Neuronal stem cell (in vitro differentiated cells): ENCODE measurements around the gene PLEKHN1.

ENCODE experiments used
- DNase-seq: peaks from one replicate; pipeline ENCODE4 v3.0.0-alpha.2; 2013; ENCODE audit warnings: low spot score
- H2AFZ ChIP-seq: one replicate; pipeline ENCODE4 v1.6.1; 2013; ENCODE audit warnings: mild to moderate bottlenecking, low read length, inconsistent platforms
- H2AK5ac ChIP-seq: 2 replicates; pipeline ENCODE4 v1.6.1; 2013; ENCODE audit warnings: low read depth, mild to moderate bottlenecking, inconsistent platforms, low read length, moderate library complexity, mixed read lengths
- H2BK120ac ChIP-seq: 2 replicates; pipeline ENCODE4 v1.6.1; 2013; ENCODE audit warnings: low read depth, mild to moderate bottlenecking, inconsistent platforms, low read length, moderate library complexity, mixed read lengths
- H2BK12ac ChIP-seq: one replicate; pipeline ENCODE4 v1.6.1; 2013; ENCODE audit warnings: low read length, inconsistent platforms
- H2BK15ac ChIP-seq: 2 replicates; pipeline ENCODE4 v1.6.1; 2013; ENCODE audit warnings: mild to moderate bottlenecking, low read length, inconsistent platforms, mixed read lengths
- H2BK5ac ChIP-seq: one replicate; pipeline ENCODE4 v1.6.1; 2013; ENCODE audit warnings: inconsistent platforms, mild to moderate bottlenecking, low read length, moderate library complexity
- H3K14ac ChIP-seq: one replicate; pipeline ENCODE4 v1.6.1; 2013; ENCODE audit warnings: low read length, inconsistent platforms
- H3K18ac ChIP-seq: 2 replicates; pipeline ENCODE4 v1.6.1; 2013; ENCODE audit warnings: low read length, inconsistent platforms
- H3K23ac ChIP-seq: 2 replicates; pipeline ENCODE4 v1.6.1; 2013; ENCODE audit warnings: low read depth, mild to moderate bottlenecking, mixed read lengths, low read length, inconsistent platforms; ENCODE audit not compliant: poor library complexity
- H3K27ac ChIP-seq: replicated peaks from 3 replicates; pipeline ENCODE4 v1.5.1; 2013; ENCODE audit warnings: low read length, inconsistent platforms
- H3K27me3 ChIP-seq, 3 experiments: 2 replicates each; pipeline ENCODE4 v1.6.1; 2013; ENCODE audit warnings: low read length in 3 of 3, mild to moderate bottlenecking in 2 of 3, inconsistent platforms in 1 of 3, low read depth in 1 of 3, mixed read lengths in 1 of 3, moderate library complexity in 1 of 3; ENCODE audit not compliant: control insufficient read depth in 3 of 3, insufficient read depth in 3 of 3
- H3K36me3 ChIP-seq, 2 donors: replicated peaks in 1 of 2; 2 replicates each; pipeline ENCODE4 v1.6.1; 2013; ENCODE audit warnings: low read length in 2 of 2; ENCODE audit not compliant: control insufficient read depth in 2 of 2, insufficient read depth in 2 of 2
- H3K4ac ChIP-seq: 2 replicates; pipeline ENCODE4 v1.6.1; 2013; ENCODE audit warnings: inconsistent platforms, mild to moderate bottlenecking, low read length, moderate library complexity
- H3K4me1 ChIP-seq, 2 donors: 1 replicate in 1 of 2; 2 replicates in 1 of 2; pipeline ENCODE4 v1.6.1; 2013; ENCODE audit warnings: low read length in 2 of 2, low read depth in 1 of 2; ENCODE audit not compliant: control insufficient read depth in 2 of 2, insufficient read depth in 1 of 2
- H3K4me2 ChIP-seq: one replicate; pipeline ENCODE4 v1.6.1; 2013; ENCODE audit warnings: mild to moderate bottlenecking, low read length, inconsistent platforms; ENCODE audit not compliant: insufficient read depth, poor library complexity, severe bottlenecking
- H3K4me3 ChIP-seq, 2 donors: 2 replicates each; pipeline ENCODE4 v1.5.1; 2013; ENCODE audit warnings: low read length in 2 of 2, mild to moderate bottlenecking in 2 of 2, inconsistent platforms in 1 of 2, moderate library complexity in 1 of 2
- H3K79me1 ChIP-seq: one replicate; pipeline ENCODE4 v1.6.1; 2013; ENCODE audit warnings: low read depth, mild to moderate bottlenecking, inconsistent platforms, low read length, moderate library complexity
- H3K9ac ChIP-seq: one replicate; pipeline ENCODE4 v1.6.1; 2013; ENCODE audit warnings: mild to moderate bottlenecking, low read depth, low read length, inconsistent platforms; ENCODE audit not compliant: poor library complexity
- H3K9me3 ChIP-seq, 2 donors: replicated peaks in 1 of 2; 2 replicates each; pipeline versions ENCODE3 to v1.6.1; 2013; ENCODE audit warnings: low read length in 2 of 2, mild to moderate bottlenecking in 2 of 2, inconsistent platforms in 1 of 2, low read depth in 1 of 2, mixed read lengths in 1 of 2, moderate library complexity in 1 of 2; ENCODE audit not compliant: control insufficient read depth in 2 of 2, insufficient read depth in 1 of 2
- H4K8ac ChIP-seq: one replicate; pipeline ENCODE4 v1.6.1; 2013; ENCODE audit warnings: low read depth, mild to moderate bottlenecking, inconsistent platforms, low read length, moderate library complexity
- H4K91ac ChIP-seq: one replicate; pipeline ENCODE4 v1.6.1; 2013; ENCODE audit warnings: low read length, low read depth, mild to moderate bottlenecking, inconsistent platforms; ENCODE audit not compliant: poor library complexity
- WGBS, 2 donors: extraction: QIAGEN DNeasy Blood & Tissue Kit; methylation state at CpG; one replicate each; pipeline ENCODE4 v1.1.7; 2013; ENCODE audit warnings: missing lambda C conversion rate in 2 of 2, mixed read lengths in 1 of 2; ENCODE audit not compliant: insufficient read length in 2 of 2, insufficient replicate concordance in 1 of 2; ENCODE audit errors: extremely low coverage in 2 of 2; 5-methylcytosine and 5-hydroxymethylcytosine counted together

Gene PLEKHN1

DNA sequence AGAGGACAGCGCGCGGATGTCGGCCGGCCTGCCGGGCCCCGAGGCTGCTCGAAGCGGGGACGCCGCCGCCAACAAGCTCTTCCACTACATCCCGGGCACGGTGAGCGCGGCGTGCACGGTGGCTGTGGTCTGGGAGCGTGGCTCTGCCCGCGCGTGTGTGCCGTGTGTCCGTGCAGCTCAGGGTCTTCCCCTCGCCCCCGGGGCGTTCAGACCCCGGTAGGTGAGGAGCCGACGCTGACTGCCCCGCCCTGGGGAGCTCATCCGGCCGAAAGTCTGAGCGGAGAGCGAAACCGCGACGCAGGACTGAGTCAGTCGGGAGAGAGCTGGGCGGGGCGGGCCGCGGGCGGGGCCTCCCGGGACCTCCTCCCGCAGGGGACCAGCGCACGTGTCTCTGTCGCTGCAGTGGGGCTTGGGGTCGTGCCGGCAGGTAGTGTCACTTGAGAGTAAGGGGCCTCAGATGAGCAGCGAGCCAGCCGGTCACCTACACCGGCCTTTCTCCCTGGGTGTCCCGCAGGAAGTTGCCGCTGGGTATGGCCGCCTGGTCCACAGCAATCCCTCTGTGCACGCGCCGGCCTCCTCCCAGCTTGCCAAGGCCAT is 520 bp downstream of the PLEKHN1 start:
- H2AK5ac ChIP-seq, result peak overlapping the region; percentile 88
- H3K4me1 ChIP-seq, result peaks cover 2 to 10% of the 10 kb centered on the region in 2 donors
- H3K23ac ChIP-seq, result peak overlapping the region; percentile 98
- H3K4me2 ChIP-seq, result peak overlapping the region; percentile 94
- peak overlapping the region; percentile 95 for H2BK5ac ChIP-seq
- peak overlapping the region; percentile 82 for H3K14ac ChIP-seq
- peaks cover 0 to 6% of the 10 kb centered on the region in 2 donors for H3K9me3 ChIP-seq
- no CpG with 5 or more reads among the region's 60 CpGs for WGBS, 2 donors
- no peak overlapping the region for H3K4ac ChIP-seq
- peak overlapping the region; percentile 81 for H2BK120ac ChIP-seq
- no peak overlapping the region for H3K27ac ChIP-seq
- H2AFZ ChIP-seq, result peak overlapping the region; percentile 98
- H3K27me3 ChIP-seq, result peaks cover 15 to 63% (median 62%) of the 10 kb centered on the region in 3 experiments
- H3K36me3 ChIP-seq, result peaks cover 10 to 26% of the 10 kb centered on the region in 2 donors
- DNase-seq, result peak; percentile 35
- peaks cover 3% of the 10 kb centered on the region for H3K79me1 ChIP-seq
- peak overlapping the region; percentile 58 for H2BK15ac ChIP-seq
- peak overlapping the region; percentile 41 to 78 for H3K4me3 ChIP-seq
- H3K18ac ChIP-seq, result peak overlapping the region; percentile 98
- H2BK12ac ChIP-seq, result no peak overlapping the region
- peak overlapping the region; percentile 88 for H3K9ac ChIP-seq
- peak overlapping the region; percentile 82 for H4K8ac ChIP-seq
- H4K91ac ChIP-seq, result no peak overlapping the region

DNA sequence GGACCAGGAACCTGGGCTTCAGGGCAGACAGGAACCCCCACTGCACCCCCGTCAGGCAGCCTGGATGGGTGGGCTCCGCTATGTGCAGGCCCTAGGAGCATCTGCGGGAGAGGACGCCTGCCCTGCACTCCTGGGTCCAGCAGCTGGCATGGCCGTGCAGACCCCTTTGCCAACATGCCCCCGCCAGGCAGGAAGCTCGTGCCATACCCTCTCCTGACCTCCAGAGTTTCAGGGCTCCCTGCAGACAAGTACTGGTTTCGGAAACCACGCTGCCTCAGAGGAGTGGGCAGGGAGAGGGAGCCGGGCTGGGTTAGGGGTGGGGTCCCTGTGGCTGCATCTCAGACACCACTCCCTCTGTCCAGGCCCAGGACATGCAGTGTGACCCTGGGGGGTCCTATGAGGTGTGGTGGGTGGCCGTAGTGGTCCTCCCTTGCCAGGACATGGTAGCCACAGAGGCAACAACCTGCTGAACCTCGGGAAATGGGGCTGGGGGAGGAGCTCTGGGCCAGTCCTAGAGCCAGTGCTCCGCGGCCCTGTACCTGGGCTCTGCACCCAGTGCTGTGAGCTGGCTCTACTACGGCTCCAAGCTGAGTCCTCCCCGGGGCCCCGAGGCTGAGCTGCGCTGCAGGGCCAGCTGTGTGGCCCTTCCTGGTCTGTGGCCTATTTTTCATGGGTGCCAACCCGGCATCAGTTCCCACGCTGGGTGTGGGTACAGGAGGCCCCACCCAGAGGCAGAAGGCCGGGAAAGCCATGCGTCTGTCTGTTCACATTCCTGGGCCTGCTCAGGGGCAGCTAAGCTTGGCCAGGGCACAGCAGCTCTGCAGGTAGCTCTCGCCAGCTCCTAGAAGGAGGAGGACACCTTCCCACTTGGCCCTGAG is 1.4 kb downstream of the PLEKHN1 start:
- Histone ChIP-seq H3K27me3 (peaks cover 15 to 68% (median 63%) of the 10 kb centered on the region in 3 experiments), H3K36me3 (peaks cover 8 to 19% of the 10 kb centered on the region in 2 donors), H4K8ac (no peak overlapping the region), H3K9ac (no peak overlapping the region), H3K14ac (peak overlapping the region; percentile 38), H3K4me1 (peaks cover 2 to 10% of the 10 kb centered on the region in 2 donors), H2AK5ac (peak overlapping the region; percentile 56), H2BK15ac (no peak overlapping the region), H3K4me2 (no peak overlapping the region), H3K4me3 (no peak overlapping the region), H2BK12ac (no peak overlapping the region), H2BK120ac (no peak overlapping the region), H3K9me3 (peaks cover 0 to 6% of the 10 kb centered on the region in 2 donors), H3K23ac (no peak overlapping the region), H2BK5ac (no peak overlapping the region), H3K18ac (no peak overlapping the region), H2AFZ (no peak overlapping the region), H3K27ac (no peak overlapping the region), H3K79me1 (peaks cover 3% of the 10 kb centered on the region), H3K4ac (no peak overlapping the region), H4K91ac (no peak overlapping the region)
- no CpG with 5 or more reads among the region's 23 CpGs for WGBS, 2 donors
- DNase-seq, result no peak

DNA sequence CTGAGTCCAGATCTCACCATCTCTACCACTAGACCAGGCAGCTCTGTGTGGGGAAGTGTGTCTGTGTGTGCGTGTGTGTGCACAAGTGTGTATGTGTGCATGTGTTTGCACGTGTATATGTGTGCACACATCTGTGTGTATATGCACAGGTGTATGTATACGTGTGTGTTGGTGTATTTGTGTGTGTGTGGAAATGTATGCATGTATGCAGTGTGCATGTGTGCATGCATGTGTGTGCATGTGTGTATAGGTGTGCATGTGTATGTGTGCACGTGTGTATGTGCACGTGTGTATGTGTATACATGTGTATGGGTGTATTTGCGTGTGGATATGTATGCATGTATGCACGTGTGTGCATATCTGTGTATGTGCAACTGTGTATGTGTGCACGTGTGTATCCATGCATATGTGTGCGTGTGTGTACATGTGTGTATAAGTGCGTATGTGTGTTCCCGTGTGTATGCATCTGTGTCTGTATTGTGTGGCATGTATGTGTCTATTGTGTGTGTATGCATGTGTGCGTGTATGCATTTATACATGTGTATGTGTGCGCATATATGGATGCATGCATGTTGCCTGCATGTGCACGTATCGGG is 3.1 kb downstream of the PLEKHN1 start:
- Histone ChIP-seq H3K9me3 (peaks cover 0 to 6% of the 10 kb centered on the region in 2 donors), H2AFZ (no peak overlapping the region), H3K14ac (no peak overlapping the region), H4K91ac (no peak overlapping the region), H4K8ac (no peak overlapping the region), H2BK5ac (no peak overlapping the region), H2AK5ac (no peak overlapping the region), H3K4ac (no peak overlapping the region), H3K9ac (no peak overlapping the region), H3K79me1 (no peaks in the 10 kb centered on the region), H3K18ac (no peak overlapping the region), H3K4me2 (no peak overlapping the region), H3K4me1 (peaks cover 2 to 14% of the 10 kb centered on the region in 2 donors), H2BK12ac (no peak overlapping the region), H3K36me3 (peaks cover 2 to 3% of the 10 kb centered on the region in 2 donors), H3K23ac (peak overlapping the region; percentile 19), H2BK120ac (no peak overlapping the region), H2BK15ac (no peak overlapping the region), H3K27ac (no peak overlapping the region), H3K4me3 (peak overlapping the region in 1 of 2 donors; percentile 71), H3K27me3 (peaks cover 15 to 85% (median 67%) of the 10 kb centered on the region in 3 experiments)
- DNase-seq, result no peak
- no CpG with 5 or more reads among the region's 15 CpGs for WGBS, 2 donors
